ENCODE measurements around the gene XDH.

XDH gene

GRCh38 chr2:31300309-31300708, 114.2 kb downstream of the XDH start:
- H3K4me1 ChIP-seq (ENCODE audit: control insufficient read depth in 1 of 2, insufficient read depth in 2 of 2, low read length in 2 of 2), result peaks cover 0 to 22% of the 10 kb centered on the region in 2 donors
- no peak overlapping the region for H3K27ac ChIP-seq (ENCODE audit: low read length)
- H3K36me3 ChIP-seq (ENCODE audit: control insufficient read depth in 1 of 2, insufficient read depth in 2 of 2, low read length in 2 of 2), result no peaks in the 10 kb centered on the region
- no peak overlapping the region for H3K4me3 ChIP-seq (ENCODE audit: low read depth in 1 of 2, low read length in 2 of 2)
- no peaks in the 10 kb centered on the region for H3K27me3 ChIP-seq (ENCODE audit: low read depth, low read length)
- no peaks in the 10 kb centered on the region for H3K9me3 ChIP-seq (ENCODE audit: control insufficient read depth in 1 of 2, low read length in 2 of 2)

- Histone ChIP-seq H3K4me3 (ENCODE audit: low read depth in 1 of 2, low read length in 2 of 2) (no peak overlapping the region), H3K36me3 (ENCODE audit: control insufficient read depth in 1 of 2, insufficient read depth in 2 of 2, low read length in 2 of 2) (no peaks in the 10 kb centered on the region), H3K27ac (ENCODE audit: low read length) (no peak overlapping the region), H3K27me3 (ENCODE audit: low read depth, low read length) (no peaks in the 10 kb centered on the region), H3K4me1 (ENCODE audit: control insufficient read depth in 1 of 2, insufficient read depth in 2 of 2, low read length in 2 of 2) (peaks cover 0 to 22% of the 10 kb centered on the region in 2 donors), H3K9me3 (ENCODE audit: control insufficient read depth in 1 of 2, low read length in 2 of 2) (no peaks in the 10 kb centered on the region)
These were observed 115.0 kb downstream of the XDH start for GRCh38 chr2:31299547-31299946.

GRCh38 chr2:31297751-31298150, 116.8 kb downstream of the XDH start:
- no peaks in the 10 kb centered on the region for H3K27me3 ChIP-seq (ENCODE audit: low read depth, low read length)
- no peak overlapping the region for H3K27ac ChIP-seq (ENCODE audit: low read length)
- peaks cover 0 to 15% of the 10 kb centered on the region in 2 donors for H3K4me1 ChIP-seq (ENCODE audit: control insufficient read depth in 1 of 2, insufficient read depth in 2 of 2, low read length in 2 of 2)
- H3K4me3 ChIP-seq (ENCODE audit: low read depth in 1 of 2, low read length in 2 of 2), result no peak overlapping the region
- no peaks in the 10 kb centered on the region for H3K9me3 ChIP-seq (ENCODE audit: control insufficient read depth in 1 of 2, low read length in 2 of 2)
- no peaks in the 10 kb centered on the region for H3K36me3 ChIP-seq (ENCODE audit: control insufficient read depth in 1 of 2, insufficient read depth in 2 of 2, low read length in 2 of 2)

- Histone ChIP-seq H3K9me3 (ENCODE audit: control insufficient read depth in 1 of 2, low read length in 2 of 2) (no peaks in the 10 kb centered on the region), H3K36me3 (ENCODE audit: control insufficient read depth in 1 of 2, insufficient read depth in 2 of 2, low read length in 2 of 2) (no peaks in the 10 kb centered on the region), H3K4me1 (ENCODE audit: control insufficient read depth in 1 of 2, insufficient read depth in 2 of 2, low read length in 2 of 2) (peaks cover 0 to 15% of the 10 kb centered on the region in 2 donors), H3K27me3 (ENCODE audit: low read depth, low read length) (no peaks in the 10 kb centered on the region), H3K4me3 (ENCODE audit: low read depth in 1 of 2, low read length in 2 of 2) (no peak overlapping the region), H3K27ac (ENCODE audit: low read length) (no peak overlapping the region)
These were observed 117.8 kb downstream of the XDH start for GRCh38 chr2:31296641-31297287.

GRCh38 chr2:31294196-31294595, 120.3 kb downstream of the XDH start:
- Histone ChIP-seq H3K27ac (ENCODE audit: low read length) (no peak overlapping the region), H3K27me3 (ENCODE audit: low read depth, low read length) (no peaks in the 10 kb centered on the region), H3K4me3 (ENCODE audit: low read depth in 1 of 2, low read length in 2 of 2) (no peak overlapping the region), H3K9me3 (ENCODE audit: control insufficient read depth in 1 of 2, low read length in 2 of 2) (no peaks in the 10 kb centered on the region), H3K4me1 (ENCODE audit: control insufficient read depth in 1 of 2, insufficient read depth in 2 of 2, low read length in 2 of 2) (peaks cover 0 to 15% of the 10 kb centered on the region in 2 donors), H3K36me3 (ENCODE audit: control insufficient read depth in 1 of 2, insufficient read depth in 2 of 2, low read length in 2 of 2) (no peaks in the 10 kb centered on the region)

GRCh38 chr2:31287654-31288053, 126.9 kb downstream of the XDH start:
- H3K27ac ChIP-seq (ENCODE audit: low read length), result no peak overlapping the region
- H3K4me1 ChIP-seq (ENCODE audit: control insufficient read depth in 1 of 2, insufficient read depth in 2 of 2, low read length in 2 of 2), result no peaks in the 10 kb centered on the region
- no peaks in the 10 kb centered on the region for H3K27me3 ChIP-seq (ENCODE audit: low read depth, low read length)
- H3K36me3 ChIP-seq (ENCODE audit: control insufficient read depth in 1 of 2, insufficient read depth in 2 of 2, low read length in 2 of 2), result no peaks in the 10 kb centered on the region
- no peaks in the 10 kb centered on the region for H3K9me3 ChIP-seq (ENCODE audit: control insufficient read depth in 1 of 2, low read length in 2 of 2)
- H3K4me3 ChIP-seq (ENCODE audit: low read depth in 1 of 2, low read length in 2 of 2), result no peak overlapping the region

- no peak overlapping the region for H3K27ac ChIP-seq (ENCODE audit: low read length)
- H3K4me3 ChIP-seq (ENCODE audit: low read depth in 1 of 2, low read length in 2 of 2), result no peak overlapping the region
- no peaks in the 10 kb centered on the region for H3K36me3 ChIP-seq (ENCODE audit: control insufficient read depth in 1 of 2, insufficient read depth in 2 of 2, low read length in 2 of 2)
- H3K4me1 ChIP-seq (ENCODE audit: control insufficient read depth in 1 of 2, insufficient read depth in 2 of 2, low read length in 2 of 2), result no peaks in the 10 kb centered on the region
- H3K9me3 ChIP-seq (ENCODE audit: control insufficient read depth in 1 of 2, low read length in 2 of 2), result no peaks in the 10 kb centered on the region
- no peaks in the 10 kb centered on the region for H3K27me3 ChIP-seq (ENCODE audit: low read depth, low read length)
These were observed 127.5 kb downstream of the XDH start for GRCh38 chr2:31286961-31287550.

GRCh38 chr2:31286230-31286629, 128.3 kb downstream of the XDH start:
- no peak overlapping the region for H3K4me3 ChIP-seq (ENCODE audit: low read depth in 1 of 2, low read length in 2 of 2)
- H3K9me3 ChIP-seq (ENCODE audit: control insufficient read depth in 1 of 2, low read length in 2 of 2), result no peaks in the 10 kb centered on the region
- no peaks in the 10 kb centered on the region for H3K27me3 ChIP-seq (ENCODE audit: low read depth, low read length)
- H3K27ac ChIP-seq (ENCODE audit: low read length), result no peak overlapping the region
- no peaks in the 10 kb centered on the region for H3K36me3 ChIP-seq (ENCODE audit: control insufficient read depth in 1 of 2, insufficient read depth in 2 of 2, low read length in 2 of 2)
- no peaks in the 10 kb centered on the region for H3K4me1 ChIP-seq (ENCODE audit: control insufficient read depth in 1 of 2, insufficient read depth in 2 of 2, low read length in 2 of 2)

Measured in muscle layer of duodenum (tissue), 2 donors.